HG03025 (cell line): Measurements from ENCODE around the gene SLC2A4.

Source experiments
- ATAC-seq: cut with Tn5 transposase; IDR thresholded peaks from one replicate; pipeline ENCODE4 v1.9.1; 2021; ENCODE audit warnings: mild to moderate bottlenecking, moderate library complexity; ENCODE audit not compliant: unreplicated experiment, low FRiP score

Gene SLC2A4

DNA sequence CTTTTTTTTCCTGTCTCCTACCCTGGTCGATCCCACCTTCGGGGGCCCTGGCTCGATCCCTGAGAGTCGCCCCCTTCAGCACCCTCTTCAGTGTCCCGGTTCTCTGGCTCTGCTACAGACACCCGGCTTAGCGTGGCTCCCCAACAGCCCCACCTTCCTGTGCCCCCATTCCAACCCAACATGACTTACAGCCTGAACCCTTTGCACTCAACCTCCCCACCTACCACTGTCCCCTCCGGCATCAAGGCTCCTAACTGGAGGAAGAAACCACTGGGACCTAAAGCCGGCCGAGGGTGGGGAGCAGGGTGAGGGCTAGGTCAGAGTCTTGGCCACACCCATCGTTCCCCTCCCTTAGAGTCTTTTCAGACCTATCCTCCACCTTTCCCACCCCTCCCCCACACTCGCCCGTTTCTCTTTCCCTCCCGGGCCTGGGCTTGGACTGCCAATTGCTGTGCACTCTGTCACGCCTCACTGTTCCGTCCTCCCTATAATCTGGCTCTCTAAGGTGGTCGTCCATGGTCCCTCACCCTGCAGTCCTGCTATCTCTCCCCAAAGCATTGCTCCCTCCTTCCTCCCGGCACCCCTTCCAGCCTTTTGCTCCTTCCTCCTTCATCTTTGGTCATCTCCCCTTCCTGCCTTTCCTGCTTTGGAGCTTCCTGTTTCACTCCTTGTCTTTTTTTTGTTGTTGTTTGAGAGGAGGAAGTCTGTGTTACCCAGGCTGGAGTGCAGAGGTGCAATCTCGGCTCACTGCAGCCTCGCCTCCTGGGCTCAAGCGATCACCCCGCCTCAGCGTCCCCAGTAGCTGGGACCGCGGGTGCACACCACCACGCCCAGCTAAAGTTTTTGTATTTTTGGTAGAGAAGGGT lies 18.4 kb upstream of the SLC2A4 start:
- ATAC-seq: no peak

DNA sequence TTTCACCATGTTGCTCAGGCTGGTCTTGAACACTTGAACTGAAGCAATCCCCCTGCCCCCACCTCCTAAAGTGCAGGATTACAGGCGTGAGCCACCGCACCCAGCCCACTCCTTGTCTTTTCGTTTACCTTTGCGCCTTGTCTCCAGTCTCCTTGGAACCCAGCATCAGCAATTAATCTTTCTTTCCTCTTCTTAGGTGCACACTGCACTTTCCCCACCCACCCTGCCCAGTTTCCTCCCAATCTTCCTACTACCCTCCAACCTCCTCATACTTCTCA lies 17.8 kb upstream of the SLC2A4 start:
- ATAC-seq: no peak

DNA sequence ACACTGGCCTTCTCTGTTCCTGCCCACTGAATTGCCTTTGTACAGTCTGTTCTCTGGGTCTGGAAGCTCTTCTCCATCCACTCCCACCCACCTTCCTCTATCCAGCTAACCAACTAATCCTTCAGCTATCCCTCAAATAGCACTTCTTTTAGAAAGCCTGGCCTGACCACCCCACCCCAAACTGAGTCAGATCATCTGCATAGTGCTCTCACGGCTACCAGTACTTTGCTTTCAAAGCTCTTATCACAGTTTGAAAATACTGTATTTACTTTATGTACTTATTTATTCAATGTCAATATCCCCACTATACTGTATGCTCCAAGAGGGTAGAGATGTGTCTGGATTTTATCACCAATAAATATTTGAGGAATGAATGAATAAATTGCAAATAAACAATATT lies 14.7 kb upstream of the SLC2A4 start:
- no peak for ATAC-seq

DNA sequence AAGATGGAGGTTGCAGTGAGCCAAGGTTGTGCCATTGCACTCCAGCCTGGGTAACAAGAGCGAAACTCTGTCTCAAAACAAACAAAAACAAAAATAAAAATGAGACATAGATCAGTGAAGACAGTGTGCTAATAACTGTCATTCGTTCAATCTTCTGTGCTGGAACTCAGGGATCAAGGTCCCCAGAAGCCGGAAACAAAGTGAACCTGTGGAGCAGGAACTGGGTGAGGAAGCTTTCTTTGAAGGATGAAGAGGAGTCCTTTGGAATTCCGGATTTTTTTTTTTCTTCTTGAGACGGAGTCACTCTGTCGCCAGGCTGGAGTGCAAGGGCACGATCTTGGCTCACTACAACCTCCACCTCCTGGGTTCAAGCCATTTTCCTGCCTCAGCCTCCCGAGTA lies 2.1 kb upstream of the SLC2A4 start:
- no peak for ATAC-seq

DNA sequence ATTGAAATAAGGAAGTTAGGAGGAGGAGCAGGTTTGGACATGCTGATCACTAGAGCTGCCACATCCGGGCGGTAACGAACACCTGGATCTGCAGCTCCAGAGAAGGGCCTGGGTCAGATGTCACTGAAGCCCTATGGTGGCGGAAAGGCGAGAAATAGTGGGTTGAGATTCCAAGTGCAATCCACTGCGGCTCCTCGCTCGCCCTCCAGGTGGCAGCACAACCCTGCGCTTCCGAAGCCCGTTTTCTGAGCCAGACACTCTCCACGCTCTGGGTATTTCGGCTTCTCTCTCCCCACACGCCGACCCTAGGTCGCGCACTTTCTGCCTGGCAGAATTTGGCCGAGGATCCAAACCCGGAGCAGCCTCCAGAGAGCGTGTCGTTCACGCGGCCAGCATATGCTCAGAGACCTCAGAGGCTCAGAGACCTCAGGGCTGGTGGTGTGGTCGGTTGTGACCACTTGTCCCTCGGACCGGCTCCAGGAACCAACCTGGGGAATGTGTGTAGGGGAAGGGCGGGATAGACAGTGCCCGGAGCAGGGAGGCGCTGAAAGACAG lies 922 bp upstream of the SLC2A4 start:
- ATAC-seq: no peak

DNA sequence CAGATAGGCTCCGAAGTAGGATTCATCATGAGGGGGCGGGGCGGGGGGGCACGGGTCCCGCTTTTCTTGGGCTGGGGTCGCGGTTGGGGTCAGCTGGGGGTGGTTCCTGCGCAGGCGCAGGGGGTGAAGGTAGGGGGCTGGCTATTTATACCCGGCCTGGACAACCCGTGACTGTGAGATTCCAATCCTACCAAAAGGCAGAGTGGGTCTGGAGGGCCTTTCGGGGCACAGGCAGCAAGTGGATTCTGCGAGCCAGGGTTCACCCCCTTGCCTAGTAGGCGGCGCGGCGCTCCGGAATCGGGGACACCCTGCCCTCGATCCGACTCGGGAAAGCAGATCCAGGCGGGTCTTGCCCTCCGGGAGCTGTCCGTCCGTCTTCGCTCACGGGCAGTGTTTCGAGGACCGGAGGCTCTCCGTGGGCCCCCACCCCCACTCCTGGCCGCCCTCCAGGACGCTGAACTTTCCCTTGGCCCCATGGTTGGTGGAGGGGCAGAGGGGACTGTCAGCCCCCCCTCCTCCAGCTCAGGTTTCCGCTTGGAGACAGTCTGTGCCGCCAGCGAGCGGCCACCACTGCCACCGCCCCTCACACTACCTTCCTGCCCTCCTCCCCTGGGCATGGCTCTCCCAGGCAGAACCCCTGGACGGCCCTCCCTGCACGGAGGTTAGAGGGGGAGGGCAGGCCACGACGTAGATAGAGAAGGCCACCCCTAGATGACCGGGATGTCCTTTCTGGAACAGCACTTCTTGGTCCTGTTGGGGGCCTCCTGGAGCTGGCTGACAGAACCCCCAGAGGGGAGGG lies 634 bp downstream of the SLC2A4 start:
- no peak for ATAC-seq

DNA sequence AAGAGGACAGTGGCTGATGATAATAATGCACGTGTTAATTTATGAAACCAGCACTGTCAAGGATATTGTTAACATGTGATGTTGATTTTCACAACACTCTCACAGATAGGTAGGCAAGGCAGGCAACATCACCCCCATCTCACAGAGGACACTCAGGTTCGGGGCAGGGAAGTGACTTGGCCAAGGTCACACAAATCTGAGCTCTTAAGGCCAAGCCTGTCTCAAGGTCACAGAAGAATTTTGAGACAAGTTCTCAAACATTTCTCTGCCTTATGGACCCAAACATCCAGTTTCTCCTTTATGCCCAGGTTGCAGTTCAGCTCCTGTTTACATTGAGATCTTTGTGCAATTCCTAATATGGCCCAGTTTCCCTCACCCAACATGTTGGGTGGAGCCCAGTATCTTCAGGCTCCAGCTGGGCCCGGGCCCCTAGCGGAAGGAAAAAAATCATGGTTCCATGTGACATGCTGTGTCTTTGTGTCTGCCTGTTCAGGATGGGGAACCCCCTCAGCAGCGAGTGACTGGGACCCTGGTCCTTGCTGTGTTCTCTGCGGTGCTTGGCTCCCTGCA lies 1.3 kb downstream of the SLC2A4 start:
- ATAC-seq: no peak

DNA sequence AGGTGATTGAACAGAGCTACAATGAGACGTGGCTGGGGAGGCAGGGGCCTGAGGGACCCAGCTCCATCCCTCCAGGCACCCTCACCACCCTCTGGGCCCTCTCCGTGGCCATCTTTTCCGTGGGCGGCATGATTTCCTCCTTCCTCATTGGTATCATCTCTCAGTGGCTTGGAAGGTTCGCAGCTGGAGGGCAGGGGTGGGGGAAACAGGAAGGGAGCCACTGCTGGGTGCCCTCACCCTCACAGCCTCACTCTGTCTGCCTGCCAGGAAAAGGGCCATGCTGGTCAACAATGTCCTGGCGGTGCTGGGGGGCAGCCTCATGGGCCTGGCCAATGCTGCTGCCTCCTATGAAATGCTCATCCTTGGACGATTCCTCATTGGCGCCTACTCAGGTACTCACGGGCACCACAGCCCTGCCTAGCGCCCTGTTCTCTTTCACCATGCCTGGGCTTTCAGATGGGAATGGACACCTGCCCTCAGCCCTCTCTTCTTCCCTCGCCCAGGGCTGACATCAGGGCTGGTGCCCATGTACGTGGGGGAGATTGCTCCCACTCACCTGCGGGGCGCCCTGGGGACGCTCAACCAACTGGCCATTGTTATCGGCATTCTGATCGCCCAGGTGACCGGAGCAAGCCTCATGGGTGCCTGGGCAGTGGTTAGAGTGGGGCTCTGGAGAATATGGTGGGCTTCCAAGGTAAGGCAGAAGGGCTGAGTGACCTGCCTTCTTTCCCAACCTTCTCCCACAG lies 2.1 kb downstream of the SLC2A4 start:
- ATAC-seq: no peak

DNA sequence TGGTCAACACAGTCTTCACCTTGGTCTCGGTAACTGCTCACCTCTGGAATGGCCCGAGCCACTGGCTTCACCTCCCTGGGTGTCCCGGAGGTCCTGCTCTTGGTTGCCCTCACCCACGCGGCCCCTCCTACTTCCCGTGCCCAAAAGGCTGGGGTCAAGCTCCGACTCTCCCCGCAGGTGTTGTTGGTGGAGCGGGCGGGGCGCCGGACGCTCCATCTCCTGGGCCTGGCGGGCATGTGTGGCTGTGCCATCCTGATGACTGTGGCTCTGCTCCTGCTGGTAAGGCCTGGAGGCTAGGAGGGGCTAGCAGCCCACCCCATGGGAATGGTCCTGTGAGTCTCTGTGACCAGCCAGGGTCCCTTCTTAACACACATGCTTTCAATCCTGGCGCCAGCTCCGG lies 3.4 kb downstream of the SLC2A4 start:
- ATAC-seq: no peak

DNA sequence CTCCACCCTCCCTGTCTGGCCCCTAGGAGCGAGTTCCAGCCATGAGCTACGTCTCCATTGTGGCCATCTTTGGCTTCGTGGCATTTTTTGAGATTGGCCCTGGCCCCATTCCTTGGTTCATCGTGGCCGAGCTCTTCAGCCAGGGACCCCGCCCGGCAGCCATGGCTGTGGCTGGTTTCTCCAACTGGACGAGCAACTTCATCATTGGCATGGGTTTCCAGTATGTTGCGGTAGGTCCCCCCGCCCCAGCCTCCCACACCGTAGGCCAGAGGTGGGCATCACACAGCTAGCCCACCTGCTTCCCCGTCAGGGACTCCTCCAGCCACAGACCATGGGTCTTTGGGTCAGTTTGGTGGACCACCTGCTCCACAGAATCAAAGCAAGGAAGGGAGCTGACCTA lies 4.2 kb downstream of the SLC2A4 start:
- no peak for ATAC-seq

DNA sequence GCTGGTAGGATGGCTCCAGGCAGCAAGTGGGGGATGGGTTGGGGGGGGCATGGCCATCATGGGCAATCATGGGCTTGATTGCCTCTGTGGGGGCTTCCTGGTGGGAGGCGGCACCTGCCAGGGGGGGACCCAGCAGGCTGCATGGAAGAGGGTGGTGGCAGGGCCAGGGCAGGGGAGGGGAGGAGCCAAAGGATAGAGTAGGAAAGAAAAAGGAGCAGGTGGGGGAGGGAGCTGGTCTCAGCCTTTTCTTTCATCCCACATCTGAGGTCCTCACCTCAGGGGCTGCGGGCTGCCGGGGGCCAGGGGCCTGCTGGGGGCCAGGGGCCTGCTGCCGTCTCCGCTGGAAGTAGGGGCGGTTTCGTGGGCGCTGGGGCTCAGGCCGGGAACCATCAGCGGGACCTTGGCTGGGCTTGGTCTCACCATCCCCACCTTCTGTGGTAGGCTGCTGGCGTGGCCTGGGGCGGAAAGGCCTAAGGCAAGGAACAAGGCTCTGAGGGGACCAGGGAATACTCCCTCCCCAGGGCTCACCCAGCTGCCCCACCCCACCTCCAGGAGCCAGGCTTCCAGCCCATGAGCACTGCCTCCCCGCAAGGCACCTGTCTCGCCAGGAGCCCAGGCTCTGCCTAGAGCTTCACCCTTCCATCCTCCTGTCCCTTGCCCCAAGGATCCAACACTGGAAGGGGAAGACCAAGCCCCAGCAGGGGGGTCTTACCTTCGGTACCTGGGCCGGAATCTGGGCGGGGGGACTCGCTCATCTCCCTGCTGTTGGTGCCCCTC lies 7.9 kb downstream of the SLC2A4 start:
- ATAC-seq: no peak

DNA sequence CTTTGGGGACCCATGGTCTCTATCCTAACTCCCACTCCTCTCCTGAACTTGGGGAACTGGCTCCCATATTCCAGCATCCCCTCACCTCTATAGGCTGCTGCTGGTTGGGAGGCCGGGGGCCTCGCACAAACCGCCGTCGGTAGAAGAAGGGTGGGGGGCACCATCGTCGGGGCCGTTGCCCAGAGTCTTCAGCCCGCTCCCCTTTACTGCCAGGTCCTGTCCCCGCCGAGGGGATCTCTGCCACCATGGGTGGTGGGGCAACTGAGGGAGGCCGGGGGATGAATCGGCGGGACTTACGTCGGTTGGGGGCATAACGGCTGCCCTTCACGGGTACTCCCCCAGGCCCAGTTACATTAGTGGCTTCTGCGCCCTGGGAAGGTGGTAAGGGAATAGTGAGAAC lies 8.6 kb downstream of the SLC2A4 start:
- no peak for ATAC-seq

DNA sequence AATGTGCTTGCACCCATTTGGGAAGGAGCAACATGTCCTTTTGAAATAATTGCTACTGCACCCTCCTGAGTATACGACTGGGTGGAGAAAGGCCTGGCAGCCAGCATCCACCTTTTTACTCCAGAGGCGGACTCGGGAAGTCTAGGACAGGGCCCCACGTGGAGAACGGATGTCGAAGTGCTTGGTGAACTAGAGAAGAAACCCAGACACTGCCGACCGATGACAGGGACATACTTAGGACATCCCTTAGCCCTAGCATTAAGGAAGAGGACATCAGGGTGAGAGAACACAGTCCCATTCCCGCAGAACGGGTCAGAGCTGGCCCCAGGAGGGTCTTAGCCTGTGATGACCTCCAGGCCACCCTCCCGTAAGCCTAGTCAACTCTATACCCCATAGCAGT lies 9.2 kb downstream of the SLC2A4 start:
- no peak for ATAC-seq

DNA sequence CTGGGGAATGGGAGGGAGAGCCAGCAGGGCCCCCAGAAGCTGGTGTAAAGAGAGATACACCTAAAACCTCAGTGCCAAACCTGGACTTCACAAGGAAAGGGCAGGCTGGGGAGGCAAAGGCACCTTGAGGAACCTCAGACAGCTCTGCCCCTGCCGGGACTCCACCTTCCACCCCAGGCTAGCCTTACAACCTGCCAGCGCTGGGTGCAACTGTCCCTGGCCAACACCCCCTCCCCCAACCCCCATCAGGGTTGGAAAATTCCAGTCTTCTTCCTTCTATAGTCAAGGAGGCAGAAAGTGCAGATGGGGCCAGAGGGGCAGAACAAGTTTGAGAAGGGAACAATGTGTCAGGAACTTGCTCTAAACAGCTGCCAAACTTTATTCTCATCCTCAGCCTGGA lies 10.7 kb downstream of the SLC2A4 start:
- no peak for ATAC-seq

DNA sequence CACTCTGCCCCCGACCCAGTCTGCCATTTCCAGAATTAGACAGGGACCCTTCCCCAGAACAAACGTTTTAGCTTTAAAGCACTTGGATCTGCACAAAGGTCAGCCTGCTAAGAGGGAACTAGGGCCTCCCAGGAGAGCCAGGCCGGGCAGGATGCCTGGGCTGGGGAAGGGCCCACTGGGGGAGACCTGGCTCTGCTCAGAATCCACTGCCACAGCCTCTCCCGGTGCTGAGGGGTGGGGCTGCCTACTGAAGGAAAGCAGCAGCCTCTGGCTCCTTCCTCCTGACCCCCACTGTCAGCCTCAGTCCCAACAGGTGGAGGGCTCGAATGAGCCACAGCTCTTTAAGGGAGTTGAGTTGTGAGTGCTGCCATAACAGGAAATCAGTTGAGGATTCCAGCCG lies 11.2 kb downstream of the SLC2A4 start:
- no peak for ATAC-seq

DNA sequence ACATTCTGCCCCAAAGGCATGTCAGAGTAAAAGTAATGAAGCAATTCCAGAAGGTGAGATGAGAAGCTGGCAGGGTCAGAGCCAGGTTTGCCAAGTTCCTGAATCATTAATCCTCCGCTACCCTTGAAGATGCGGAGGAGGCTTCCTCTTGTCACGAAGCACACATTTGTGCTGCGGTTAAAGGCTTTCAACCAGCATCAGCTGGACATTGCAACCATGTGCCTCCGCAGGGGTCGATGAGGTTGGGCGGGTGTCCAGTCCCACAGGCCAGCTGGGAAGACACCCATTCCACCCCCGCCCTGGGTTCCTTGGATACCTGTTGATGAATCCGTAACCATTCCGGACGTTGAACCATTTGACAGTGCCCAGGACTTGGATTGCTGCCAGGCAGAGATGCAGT lies 11.6 kb downstream of the SLC2A4 start:
- ATAC-seq: no peak

DNA sequence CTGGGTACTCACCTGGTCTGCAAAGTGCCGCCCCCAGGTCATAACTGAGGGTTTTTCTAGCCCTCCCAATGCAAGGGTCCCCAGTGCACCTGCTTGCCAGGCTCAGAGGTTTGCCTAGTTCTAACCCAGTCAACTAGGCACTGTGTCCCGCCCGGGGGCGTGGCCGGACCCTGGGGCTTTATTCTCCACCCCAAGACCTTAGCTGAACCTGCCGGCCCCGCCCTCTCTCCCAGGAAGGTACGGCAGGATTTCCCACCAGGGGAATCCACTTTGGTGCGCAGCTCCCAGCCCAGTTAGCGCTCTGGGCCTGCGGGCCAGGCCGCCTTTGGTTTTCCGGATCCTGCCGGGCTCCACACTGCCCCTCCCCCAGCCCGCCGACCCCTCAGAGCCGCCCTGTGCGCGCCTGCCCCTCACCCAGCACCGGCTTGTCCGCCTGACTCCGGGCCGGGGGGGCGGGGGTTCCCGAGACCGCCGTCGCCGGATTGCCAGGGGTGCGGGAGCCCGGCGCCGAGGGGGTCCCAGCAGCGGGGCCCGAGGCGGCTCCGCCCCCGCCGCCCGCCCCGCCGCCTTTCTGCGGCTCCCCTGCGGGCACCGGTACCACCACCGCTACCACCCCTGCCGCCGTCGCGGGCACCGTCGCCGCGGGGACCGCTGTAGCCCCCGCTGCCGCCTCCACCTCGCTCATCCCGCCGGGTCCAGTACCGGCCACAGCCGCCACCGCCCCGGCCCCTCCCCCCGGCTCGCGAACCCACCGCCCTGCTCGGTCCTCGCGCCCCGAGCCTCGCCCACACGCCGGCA lies 12.5 kb downstream of the SLC2A4 start:
- no peak for ATAC-seq

DNA sequence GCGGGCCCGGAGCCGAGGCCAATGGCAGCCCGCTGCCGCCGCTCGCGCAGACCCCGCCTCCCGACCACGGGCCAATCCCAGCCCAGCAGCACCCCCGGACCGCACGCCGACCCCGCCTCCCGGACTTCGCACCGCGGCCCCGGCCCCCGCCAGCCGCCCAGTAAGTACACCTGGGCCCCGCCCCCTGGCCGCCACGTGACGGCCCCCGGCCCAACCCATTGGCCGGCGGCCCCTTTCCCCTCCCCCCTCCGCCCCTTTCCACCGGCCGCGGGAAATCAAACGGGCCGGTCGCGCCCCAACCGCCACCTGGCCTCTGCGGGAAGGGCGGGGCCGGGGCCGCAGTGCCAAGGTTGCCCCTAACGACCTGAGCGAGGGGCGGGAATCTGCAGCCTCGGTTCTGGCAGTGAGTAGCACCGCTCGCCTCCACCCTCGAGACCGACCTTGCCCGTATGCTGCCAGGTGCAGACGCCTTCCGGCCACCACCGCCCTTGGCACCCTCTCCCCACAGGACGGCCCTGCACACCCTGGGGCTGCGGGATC lies 13.2 kb downstream of the SLC2A4 start, which contains the start of gene YBX2:
Gene YBX2, minus strand, starts transcription at position 26 of the 540 bp plus-strand sequence. CDS start 139 bp downstream, outside the sequence.
- ATAC-seq: no peak
